ENCODE data around the gene SHC3.

The SHC3 gene

GRCh38 chr9:89178830-89179539, 367 bp upstream of the SHC3 start:
- no peak for DNase-seq (ENCODE audit: extremely low read depth, low read depth)
- no peak for TF ChIP-seq CTCF (IDR thresholded peaks at IDR 0.05; ENCODE audit: low read depth, low read length, missing control alignments)
- peak overlapping the region; percentile 49 for H3K4me3 ChIP-seq (replicated peaks; ENCODE audit: low read depth, low read length)

- H3K4me3 ChIP-seq (replicated peaks; ENCODE audit: low read depth, low read length): peak overlapping the region; percentile 49
- no peak for TF ChIP-seq CTCF (IDR thresholded peaks at IDR 0.05; ENCODE audit: low read depth, low read length, missing control alignments)
- no peak for DNase-seq (ENCODE audit: extremely low read depth, low read depth)
These were observed 1.3 kb downstream of the SHC3 start for GRCh38 chr9:89177012-89177943.

- TF ChIP-seq CTCF (IDR thresholded peaks at IDR 0.05; ENCODE audit: low read depth, low read length, missing control alignments): no peak
- no peak for DNase-seq (ENCODE audit: extremely low read depth, low read depth)
- no peak overlapping the region for H3K4me3 ChIP-seq (replicated peaks; ENCODE audit: low read depth, low read length)
These were observed 2.8 kb downstream of the SHC3 start for GRCh38 chr9:89175828-89176261.

- no peak overlapping the region for H3K4me3 ChIP-seq (replicated peaks; ENCODE audit: low read depth, low read length)
- no peak for TF ChIP-seq CTCF (IDR thresholded peaks at IDR 0.05; ENCODE audit: low read depth, low read length, missing control alignments)
- DNase-seq (ENCODE audit: extremely low read depth, low read depth): no peak
These were observed 4.3 kb downstream of the SHC3 start for GRCh38 chr9:89174291-89174690.

GRCh38 chr9:89173072-89173471, 5.5 kb downstream of the SHC3 start:
- no peak overlapping the region for H3K4me3 ChIP-seq (replicated peaks; ENCODE audit: low read depth, low read length)
- TF ChIP-seq CTCF (IDR thresholded peaks at IDR 0.05; ENCODE audit: low read depth, low read length, missing control alignments): no peak
- no peak for DNase-seq (ENCODE audit: extremely low read depth, low read depth)

GRCh38 chr9:89172398-89172797, 6.2 kb downstream of the SHC3 start:
- TF ChIP-seq CTCF (IDR thresholded peaks at IDR 0.05; ENCODE audit: low read depth, low read length, missing control alignments): no peak
- no peak for DNase-seq (ENCODE audit: extremely low read depth, low read depth)
- H3K4me3 ChIP-seq (replicated peaks; ENCODE audit: low read depth, low read length): no peak overlapping the region
